Endometrial microvascular endothelial cells (primary cell): Measurements from ENCODE around the gene PIK3R4. TPM values are rescaled to one million over a fixed set of nuclear protein-coding genes. Genes with fewer than 3 reads are reported as not detected.

Source experiments
- in situ Hi-C: cut with HindIII; loops from 2 replicates; pipeline ENCODE4 v1.10.0; 2017; ENCODE audit warnings: low sequenced_read_pairs, low pct_unique_long_range_greater_than_20kb; ENCODE audit errors: inconsistent ontology term
- total RNA-seq: library from RNA; depleted of rRNA; stranded (reverse); fragments of >200 nt; gene quantifications from one replicate; pipeline ENCODE4 v1.2.3, GENCODE V29; 2015; ENCODE audit errors: inconsistent ontology term

The PIK3R4 gene
- total RNA-seq, 1 donor from 2014 or later = 24.1 TPM

GRCh38 chr3:130702985-130703384 lies 43.6 kb downstream of the PIK3R4 start:
- in situ Hi-C loops = no loop called here

- in situ Hi-C loops = no loop called here
Observed at GRCh38 chr3:130700541-130700940, 46.1 kb downstream of the PIK3R4 start.

- in situ Hi-C loops = no loop called here
Observed at GRCh38 chr3:130699765-130700164, 46.9 kb downstream of the PIK3R4 start.

- in situ Hi-C loops = no loop called here
Observed at GRCh38 chr3:130693314-130693713, 53.3 kb downstream of the PIK3R4 start.

GRCh38 chr3:130692455-130692854 lies 54.2 kb downstream of the PIK3R4 start:
- in situ Hi-C loops = no loop called here

- in situ Hi-C loops = no loop called here
Observed at GRCh38 chr3:130688697-130689470, 57.7 kb downstream of the PIK3R4 start.

GRCh38 chr3:130688015-130688688 lies 58.5 kb downstream of the PIK3R4 start:
- in situ Hi-C loops = no loop called here

- in situ Hi-C loops = no loop called here
Observed at GRCh38 chr3:130687327-130687726, 59.3 kb downstream of the PIK3R4 start.

- in situ Hi-C loops = no loop called here
Observed at GRCh38 chr3:130686833-130687232, 59.8 kb downstream of the PIK3R4 start.

- in situ Hi-C loops = no loop called here
Observed at GRCh38 chr3:130682131-130682530, 64.5 kb downstream of the PIK3R4 start.

GRCh38 chr3:130679218-130679617 lies 67.4 kb downstream of the PIK3R4 start:
- in situ Hi-C loops = no loop called here

- in situ Hi-C loops = no loop called here
Observed at GRCh38 chr3:130677343-130677742, 69.3 kb downstream of the PIK3R4 start.

- in situ Hi-C loops = no loop called here
Observed at GRCh38 chr3:130671545-130672312, 74.9 kb downstream of the PIK3R4 start.

GRCh38 chr3:130669740-130670139 lies 76.9 kb downstream of the PIK3R4 start:
- in situ Hi-C loops = no loop called here

- in situ Hi-C loops = no loop called here
Observed at GRCh38 chr3:130663092-130663491, 83.5 kb downstream of the PIK3R4 start.

- in situ Hi-C loops = no loop called here
Observed at GRCh38 chr3:130662501-130662996, 84.1 kb downstream of the PIK3R4 start.

GRCh38 chr3:130661140-130661891 lies 85.3 kb downstream of the PIK3R4 start:
- in situ Hi-C loops = no loop called here

GRCh38 chr3:130659911-130660310 lies 86.7 kb downstream of the PIK3R4 start:
- in situ Hi-C loops = no loop called here

GRCh38 chr3:130658678-130659077 lies 88.0 kb downstream of the PIK3R4 start:
- in situ Hi-C loops = no loop called here
